Measurements from ENCODE around the gene GRM7.

- no peak for TF ChIP-seq CTCF (IDR thresholded peaks at IDR 0.05)
- no peak for TF ChIP-seq POLR2AphosphoS5 (IDR thresholded peaks at IDR 0.05)
- TF ChIP-seq POLR2A (IDR thresholded peaks at IDR 0.05) = no peak
Measured at GRCh38 chr3:7266551-7266950, 405.6 kb downstream of the GRM7 start.
